ENCODE data around the gene NKX3-2. TPM values are rescaled to one million over a fixed set of nuclear protein-coding genes. Genes with fewer than 3 reads are reported as not detected.

NKX3-2 gene
- total and polyA plus RNA-seq, 9 of the 15 experiments (the other 6 are each of a cell fraction or from before 2014, with no cell fraction given): 0.03 to 0.81 (median 0.27) TPM; not detected in 1

GRCh38 chr4:13580036-13580435 lies 35.7 kb upstream of the NKX3-2 start:
- Histone ChIP-seq H3K9me3 (replicated peaks; ENCODE audit: control insufficient read depth, insufficient read depth, low read depth, low read length) (no peaks in the 10 kb centered on the region), H3K4me3 (no peak overlapping the region), H3K4me2 (ENCODE audit: insufficient read depth, low read length) (no peak overlapping the region), H3K4me1 (replicated peaks in 1 of 2; ENCODE audit: control insufficient read depth in 2 of 2, insufficient read depth in 2 of 2, low read length in 2 of 2) (no peaks in the 10 kb centered on the region), H3K79me2 (ENCODE audit: control insufficient read depth, insufficient read depth, low read length) (no peaks in the 10 kb centered on the region), H3K27ac (ENCODE audit: extremely low read depth, low read depth, low read length) (no peak overlapping the region), H4K20me1 (replicated peaks; ENCODE audit: control insufficient read depth, insufficient read depth, low read length) (no peaks in the 10 kb centered on the region), H3K9me1 (ENCODE audit: control insufficient read depth, insufficient read depth, low read length) (no peaks in the 10 kb centered on the region), H3K27me3 (ENCODE audit: control insufficient read depth in 2 of 2, insufficient read depth in 2 of 2, low read length in 2 of 2) (no peaks in the 10 kb centered on the region), H3K36me3 (ENCODE audit: control insufficient read depth, insufficient read depth, low read length) (peaks cover 55% of the 10 kb centered on the region), H2AFZ (ENCODE audit: low read depth, low read length) (no peak overlapping the region), H3K9ac (ENCODE audit: insufficient read depth in 1 of 2, low read depth in 2 of 2, low read length in 2 of 2) (no peak overlapping the region)
- ChIA-PET POLR2A (no interaction called here), CTCF (ENCODE audit: low intra/inter-chr PET ratio) (no interaction called here)
- BruUV-seq (replicated peaks): no TSS peak
- ATAC-seq (no peak), DNase-seq (ENCODE audit: extremely low read depth in 1 of 4, low spot score in 3 of 4) (no peak), FAIRE-seq (no peak)
- WGBS (ENCODE audit: insufficient coverage, low coverage, missing lambda C conversion rate): 91% methylated on average over 2 of the region's 2 CpGs
- TF ChIP-seq E2F6 (IDR thresholded peaks at IDR 0.05; ENCODE audit: borderline replicate concordance in 1 of 2, extremely low read depth in 1 of 2, insufficient read depth in 1 of 2, insufficient read length in 1 of 2, low read depth in 1 of 2, low read length in 1 of 2, poor library complexity in 1 of 2, severe bottlenecking in 1 of 2): no peak
- intact Hi-C loops (cut with micrococcal nuclease) (no loop called here), in situ Hi-C loops (cut with MboI) (no loop called here)

GRCh38 chr4:13577660-13578059 lies 33.4 kb upstream of the NKX3-2 start:
- Histone ChIP-seq H3K9me1 (ENCODE audit: control insufficient read depth, insufficient read depth, low read length) (no peaks in the 10 kb centered on the region), H3K9ac (ENCODE audit: insufficient read depth in 1 of 2, low read depth in 2 of 2, low read length in 2 of 2) (no peak overlapping the region), H3K4me3 (no peak overlapping the region), H3K4me1 (replicated peaks in 1 of 2; ENCODE audit: control insufficient read depth in 2 of 2, insufficient read depth in 2 of 2, low read length in 2 of 2) (no peaks in the 10 kb centered on the region), H3K27me3 (ENCODE audit: control insufficient read depth in 2 of 2, insufficient read depth in 2 of 2, low read length in 2 of 2) (no peaks in the 10 kb centered on the region), H4K20me1 (replicated peaks; ENCODE audit: control insufficient read depth, insufficient read depth, low read length) (no peaks in the 10 kb centered on the region), H3K4me2 (ENCODE audit: insufficient read depth, low read length) (no peak overlapping the region), H3K79me2 (ENCODE audit: control insufficient read depth, insufficient read depth, low read length) (no peaks in the 10 kb centered on the region), H3K36me3 (ENCODE audit: control insufficient read depth, insufficient read depth, low read length) (peaks cover 56% of the 10 kb centered on the region), H3K27ac (ENCODE audit: extremely low read depth, low read depth, low read length) (no peak overlapping the region), H2AFZ (ENCODE audit: low read depth, low read length) (no peak overlapping the region), H3K9me3 (replicated peaks; ENCODE audit: control insufficient read depth, insufficient read depth, low read depth, low read length) (no peaks in the 10 kb centered on the region)
- intact Hi-C loops (cut with micrococcal nuclease) (no loop called here), in situ Hi-C loops (cut with MboI) (no loop called here)
- no peak for DNase-seq (ENCODE audit: extremely low read depth in 1 of 4, low spot score in 3 of 4)
- no peak for ATAC-seq
- POLR2A ChIA-PET: no interaction called here
- TF ChIP-seq POU5F1 (IDR thresholded peaks at IDR 0.05; ENCODE audit: borderline replicate concordance, low read depth, low read length, partially characterized antibody) (no peak), ZNF316 (IDR thresholded peaks at IDR 0.05) (peak; percentile 67), HDAC3 (IDR thresholded peaks at IDR 0.05; ENCODE audit: borderline replicate concordance, partially characterized antibody) (no peak), NCOA4 (IDR thresholded peaks at IDR 0.05; ENCODE audit: partially characterized antibody) (no peak), ZNF586 (CRISPR knock-in tag; conservative IDR thresholded peaks at IDR 0.05) (no peak), CHAMP1 (IDR thresholded peaks at IDR 0.05) (no peak), SFPQ (IDR thresholded peaks at IDR 0.05; ENCODE audit: low read depth, low read length) (no peak), ZNF354B (CRISPR knock-in tag; IDR thresholded peaks at IDR 0.05) (no peak), MAFG (tag; conservative IDR thresholded peaks at IDR 0.05) (0 out of 2 replicates have a peak, but pooled peaks have one; percentile 22)
- 100% methylated on average over 2 of the region's 3 CpGs for WGBS (ENCODE audit: insufficient coverage, low coverage, missing lambda C conversion rate)
- FAIRE-seq: no peak
- BruUV-seq (replicated peaks): no TSS peak
- CTCF ChIA-PET (ENCODE audit: low intra/inter-chr PET ratio): no interaction called here
